ENCODE data around the gene AKAP14.
A peak's percentile ranks its signal among the peaks of the same experiment; 100 is the strongest.
"Not testable (repeated sequence)": the region's sequence is repeated elsewhere in the genome, so short reads cannot be mapped to it uniquely, and the experiment has no call there.

AKAP14 gene

GRCh38 chrX:119895843-119896326 is at the start of gene AKAP14:
TSS of gene AKAP14 (plus strand) at chrX:119895893. CDS start at chrX:119903224, 7,331 bp downstream.
- DNase-seq (ENCODE audit: extremely low read depth in 1 of 2, low read depth in 1 of 2) = no peak

GRCh38 chrX:119852382-119853353 is 43.0 kb upstream of the AKAP14 start, which contains the start of gene UPF3B:
TSS of gene UPF3B (minus strand) at chrX:119852963. CDS start at chrX:119852928, 35 bp downstream.
- peak; percentile 82 for DNase-seq (ENCODE audit: extremely low read depth in 1 of 2, low read depth in 1 of 2)

GRCh38 chrX:119853444-119853843 is 42.2 kb upstream of the AKAP14 start:
- DNase-seq (ENCODE audit: extremely low read depth in 1 of 2, low read depth in 1 of 2) = no peak

- no peak for DNase-seq (ENCODE audit: extremely low read depth in 1 of 2, low read depth in 1 of 2)
Measured at GRCh38 chrX:119870626-119871131, 25.0 kb upstream of the AKAP14 start.

- DNase-seq (ENCODE audit: extremely low read depth in 1 of 2, low read depth in 1 of 2) = no peak
Measured at GRCh38 chrX:119871245-119871598, 24.5 kb upstream of the AKAP14 start.

GRCh38 chrX:119871599-119872395 is 23.9 kb upstream of the AKAP14 start, which contains the start of the genes NDUFA1 and RNF113A:
TSS of gene NDUFA1 (plus strand) at chrX:119871832. CDS start at chrX:119871912, 80 bp downstream.
TSS of gene RNF113A (minus strand) at chrX:119871733. CDS start at chrX:119871613, 120 bp downstream.
- DNase-seq (ENCODE audit: extremely low read depth in 1 of 2, low read depth in 1 of 2) = peak; percentile 43 to 64

GRCh38 chrX:119878740-119879139 is 17.0 kb upstream of the AKAP14 start:
- no peak for DNase-seq (ENCODE audit: extremely low read depth in 1 of 2, low read depth in 1 of 2)

GRCh38 chrX:119880076-119880475 is 15.6 kb upstream of the AKAP14 start:
- DNase-seq (ENCODE audit: extremely low read depth in 1 of 2, low read depth in 1 of 2) = no peak

- no peak for DNase-seq (ENCODE audit: extremely low read depth in 1 of 2, low read depth in 1 of 2)
Measured at GRCh38 chrX:119880552-119881437, 14.9 kb upstream of the AKAP14 start.

- no peak for DNase-seq (ENCODE audit: extremely low read depth in 1 of 2, low read depth in 1 of 2)
Measured at GRCh38 chrX:119885554-119886428, 9.9 kb upstream of the AKAP14 start.

GRCh38 chrX:119887721-119888425 is 7.8 kb upstream of the AKAP14 start:
- DNase-seq (ENCODE audit: extremely low read depth in 1 of 2, low read depth in 1 of 2) = peak; percentile 7 to 27

GRCh38 chrX:119890626-119891025 is 5.1 kb upstream of the AKAP14 start:
- not testable (repeated sequence) for DNase-seq (ENCODE audit: extremely low read depth in 1 of 2, low read depth in 1 of 2)

GRCh38 chrX:119891961-119892692 is 3.6 kb upstream of the AKAP14 start:
- DNase-seq (ENCODE audit: extremely low read depth in 1 of 2, low read depth in 1 of 2) = not testable (repeated sequence)

GRCh38 chrX:119899125-119899524 is 3.4 kb downstream of the AKAP14 start:
- no peak for DNase-seq (ENCODE audit: extremely low read depth in 1 of 2, low read depth in 1 of 2)

- no peak for DNase-seq (ENCODE audit: extremely low read depth in 1 of 2, low read depth in 1 of 2)
Measured at GRCh38 chrX:119900976-119901375, 5.3 kb downstream of the AKAP14 start.

- DNase-seq (ENCODE audit: extremely low read depth in 1 of 2, low read depth in 1 of 2) = no peak
Measured at GRCh38 chrX:119916310-119916709, 20.6 kb downstream of the AKAP14 start.

- no peak for DNase-seq (ENCODE audit: extremely low read depth in 1 of 2, low read depth in 1 of 2)
Measured at GRCh38 chrX:119917877-119918276, 22.2 kb downstream of the AKAP14 start.
